Mesothelial cell of epicardium (in vitro differentiated cells): ENCODE results near the gene TBCD. TPM values are rescaled to one million over a fixed set of nuclear protein-coding genes. Genes with fewer than 3 reads are reported as not detected.

Experiments used
- DNase-seq, 2 experiments: peaks; one replicate each; pipeline ENCODE4 v3.0.0; 2021; ENCODE audit warnings: low spot score in 2 of 2; ENCODE audit not compliant: unreplicated experiment in 2 of 2
- H3K27ac Mint-ChIP-seq: 2 replicates; pipeline ENCODE4 v1.8.0; 2021; ENCODE audit warnings: mixed read lengths
- H3K27me3 Mint-ChIP-seq: 2 replicates; pipeline ENCODE4 v1.8.0; 2021; ENCODE audit warnings: low read depth, mixed read lengths
- H3K36me3 Mint-ChIP-seq: 2 replicates; pipeline ENCODE4 v1.8.0; 2021; ENCODE audit warnings: mixed read lengths
- H3K4me1 Mint-ChIP-seq: 2 replicates; pipeline ENCODE4 v1.8.0; 2021; ENCODE audit warnings: mixed read lengths
- H3K4me3 Mint-ChIP-seq: 2 replicates; pipeline ENCODE4 v1.8.0; 2021; ENCODE audit warnings: mild to moderate bottlenecking, moderate library complexity, mixed read lengths
- H3K9me3 Mint-ChIP-seq: 2 replicates; pipeline ENCODE4 v1.8.0; 2021; ENCODE audit warnings: mixed read lengths
- total RNA-seq: library from RNA; stranded (reverse); gene quantifications from 3 replicates; pipeline ENCODE4 v1.2.1, GENCODE V29; 2021
- TF ChIP-seq, protein P1 (sequence below): fragments of 200-600 bp; sonication (generic); IDR thresholded peaks from one replicate; pipeline ENCODE4 v1.5.0; 2021; ENCODE audit warnings: antibody characterized with exemption; ENCODE audit not compliant: unreplicated experiment

Gene TBCD
- total RNA-seq, 1 donor from 2014 or later, result 117 TPM

DNA sequence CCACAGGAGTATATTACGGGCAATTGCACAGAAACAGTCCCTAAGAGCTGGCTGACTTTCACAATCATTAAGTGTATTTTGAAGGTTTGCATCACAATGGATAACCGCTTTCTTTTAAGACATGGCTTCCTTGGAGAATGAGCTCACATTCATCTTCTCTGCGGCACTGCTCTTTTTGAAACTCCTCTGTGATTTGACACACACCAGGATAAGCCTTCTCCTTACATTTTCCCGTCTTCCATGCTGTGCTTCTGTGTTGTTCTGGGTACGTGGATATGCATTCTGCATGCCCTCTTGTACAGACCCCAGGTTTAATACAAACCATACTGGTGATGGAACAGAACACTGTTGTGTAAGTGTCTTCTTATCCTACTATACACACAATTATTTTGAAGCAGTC, 238.0 kb downstream of the TBCD start:
- Mint-ChIP-seq H3K36me3 (peaks cover 60% of the 10 kb centered on the region), H3K9me3 (peaks cover 61% of the 10 kb centered on the region), H3K4me1 (peaks cover 13% of the 10 kb centered on the region), H3K27ac (no peak overlapping the region), H3K27me3 (no peaks in the 10 kb centered on the region), H3K4me3 (no peak overlapping the region)
- DNase-seq, result no peak
- TF ChIP-seq, protein P1, sequence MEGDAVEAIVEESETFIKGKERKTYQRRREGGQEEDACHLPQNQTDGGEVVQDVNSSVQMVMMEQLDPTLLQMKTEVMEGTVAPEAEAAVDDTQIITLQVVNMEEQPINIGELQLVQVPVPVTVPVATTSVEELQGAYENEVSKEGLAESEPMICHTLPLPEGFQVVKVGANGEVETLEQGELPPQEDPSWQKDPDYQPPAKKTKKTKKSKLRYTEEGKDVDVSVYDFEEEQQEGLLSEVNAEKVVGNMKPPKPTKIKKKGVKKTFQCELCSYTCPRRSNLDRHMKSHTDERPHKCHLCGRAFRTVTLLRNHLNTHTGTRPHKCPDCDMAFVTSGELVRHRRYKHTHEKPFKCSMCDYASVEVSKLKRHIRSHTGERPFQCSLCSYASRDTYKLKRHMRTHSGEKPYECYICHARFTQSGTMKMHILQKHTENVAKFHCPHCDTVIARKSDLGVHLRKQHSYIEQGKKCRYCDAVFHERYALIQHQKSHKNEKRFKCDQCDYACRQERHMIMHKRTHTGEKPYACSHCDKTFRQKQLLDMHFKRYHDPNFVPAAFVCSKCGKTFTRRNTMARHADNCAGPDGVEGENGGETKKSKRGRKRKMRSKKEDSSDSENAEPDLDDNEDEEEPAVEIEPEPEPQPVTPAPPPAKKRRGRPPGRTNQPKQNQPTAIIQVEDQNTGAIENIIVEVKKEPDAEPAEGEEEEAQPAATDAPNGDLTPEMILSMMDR, result no peak

DNA sequence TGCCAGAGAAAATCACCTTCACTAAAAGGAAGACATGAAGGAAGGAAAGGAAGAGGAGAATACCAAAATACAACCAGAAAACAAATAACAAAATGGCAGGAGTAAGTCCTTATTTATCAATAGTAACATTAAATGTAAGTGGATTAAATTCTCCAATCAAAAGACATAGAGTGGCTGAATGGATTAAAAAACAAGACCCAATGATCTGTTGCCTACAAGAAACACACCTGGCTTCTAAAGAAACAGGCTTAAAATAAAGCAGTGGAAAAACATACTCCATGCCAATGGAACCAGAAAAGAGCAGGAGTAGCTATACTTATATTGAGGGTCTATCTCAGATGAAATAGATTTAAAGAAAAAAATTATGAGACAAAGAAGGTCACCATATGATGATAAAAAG, 241.1 kb downstream of the TBCD start:
- Mint-ChIP-seq H3K27me3 (no peaks in the 10 kb centered on the region), H3K9me3 (peaks cover 76% of the 10 kb centered on the region), H3K4me3 (no peak overlapping the region), H3K27ac (no peak overlapping the region), H3K4me1 (no peaks in the 10 kb centered on the region), H3K36me3 (peaks cover 71% of the 10 kb centered on the region)
- DNase-seq, result no peak
- TF ChIP-seq, protein P1, result no peak

Other genes starting within 250 kb of the TBCD start
- 88.3 to 92.0 TPM (median 91.7 TPM) in 3 replicates for gene FOXK2, start 232.3 kb upstream of the TBCD start, total RNA-seq
- 90.2 to 93.3 TPM (median 92.3 TPM) in 3 replicates for gene WDR45B, start 103.6 kb upstream of the TBCD start, total RNA-seq
- gene RAB40B, start 53.4 kb upstream of the TBCD start, total RNA-seq, result 25.0 to 26.5 TPM (median 25.5 TPM) in 3 replicates
- 30.3 to 31.6 TPM (median 30.6 TPM) in 3 replicates for gene FN3KRP, start 35.4 kb upstream of the TBCD start, total RNA-seq
- gene FN3K, start 16.4 kb upstream of the TBCD start, total RNA-seq, result 31.9 to 33.3 TPM (median 33.0 TPM) in 3 replicates
- 1.8 to 2.6 TPM (median 2.3 TPM) in 3 replicates for gene ZNF750, start 88.0 kb downstream of the TBCD start, total RNA-seq